Brain microvascular endothelial cell (primary cell): ENCODE measurements around the gene CD248.

Source experiments
- DNase-seq: peaks from one replicate; pipeline ENCODE4 v3.0.0-alpha.2; 2020
- H3K27ac ChIP-seq: fragments of 250-450 bp; sonication (Bioruptor Pico); 2 replicates; pipeline ENCODE4 v1.5.1; 2020; ENCODE audit warnings: mild to moderate bottlenecking, moderate library complexity
- H3K27me3 ChIP-seq: fragments of 250-450 bp; sonication (Bioruptor Pico); replicated peaks from 2 replicates; pipeline ENCODE4 v1.5.1; 2020; ENCODE audit warnings: mild to moderate bottlenecking
- H3K36me3 ChIP-seq: fragments of 250-450 bp; sonication (Bioruptor Pico); replicated peaks from 2 replicates; pipeline ENCODE4 v1.5.1; 2020; ENCODE audit warnings: mild to moderate bottlenecking
- H3K4me3 ChIP-seq: 2 replicates; pipeline ENCODE4 v1.5.1; 2011; ENCODE audit warnings: low read depth, mild to moderate bottlenecking, control low read depth, low read length, moderate library complexity
- CTCF ChIP-seq: IDR thresholded peaks from 2 replicates; pipeline ENCODE4 v1.5.1; 2011; ENCODE audit warnings: low read depth, mild to moderate bottlenecking, moderate library complexity, low read length, control low read depth, inconsistent platforms; ENCODE audit errors: missing control alignments
- in situ Hi-C: cut with HindIII; loops from 2 replicates; pipeline ENCODE4 v1.10.0; 2017; ENCODE audit warnings: low sequenced_read_pairs, low pct_ligation_motif_present

The CD248 gene

GRCh38 chr11:66341502-66342126 is 24.8 kb upstream of the CD248 start:
- H3K27me3 ChIP-seq, result no peaks in the 10 kb centered on the region
- no peak for TF ChIP-seq CTCF
- peaks cover 26% of the 10 kb centered on the region for H3K36me3 ChIP-seq
- in situ Hi-C loops, result no loop called here
- H3K27ac ChIP-seq, result no peak overlapping the region
- no peak overlapping the region for H3K4me3 ChIP-seq
- no peak for DNase-seq

- H3K27ac ChIP-seq, result no peak overlapping the region
- DNase-seq, result no peak
- peaks cover 26% of the 10 kb centered on the region for H3K36me3 ChIP-seq
- H3K27me3 ChIP-seq, result no peaks in the 10 kb centered on the region
- in situ Hi-C loops, result no loop called here
- H3K4me3 ChIP-seq, result no peak overlapping the region
- no peak for TF ChIP-seq CTCF
These were observed 24.0 kb upstream of the CD248 start for GRCh38 chr11:66340596-66341501.

- TF ChIP-seq CTCF, result no peak
- in situ Hi-C loops, result no loop called here
- Histone ChIP-seq H3K4me3 (no peak overlapping the region), H3K27me3 (no peaks in the 10 kb centered on the region), H3K27ac (no peak overlapping the region), H3K36me3 (peaks cover 26% of the 10 kb centered on the region)
- no peak for DNase-seq
These were observed 23.0 kb upstream of the CD248 start for GRCh38 chr11:66339686-66340483.

GRCh38 chr11:66339162-66339675 is 22.4 kb upstream of the CD248 start:
- H3K36me3 ChIP-seq, result peaks cover 26% of the 10 kb centered on the region
- H3K4me3 ChIP-seq, result no peak overlapping the region
- no peak for DNase-seq
- no peak overlapping the region for H3K27ac ChIP-seq
- in situ Hi-C loops, result no loop called here
- no peak for TF ChIP-seq CTCF
- H3K27me3 ChIP-seq, result no peaks in the 10 kb centered on the region

- in situ Hi-C loops, result no loop called here
- H3K27ac ChIP-seq, result no peak overlapping the region
- peaks cover 29% of the 10 kb centered on the region for H3K36me3 ChIP-seq
- no peak overlapping the region for H3K4me3 ChIP-seq
- H3K27me3 ChIP-seq, result no peaks in the 10 kb centered on the region
- DNase-seq, result no peak
- TF ChIP-seq CTCF, result no peak
These were observed 21.7 kb upstream of the CD248 start for GRCh38 chr11:66338276-66339161.
